HepG2 (cell line): ENCODE measurements around the gene TCP11L1. TPM values are rescaled to one million over a fixed set of nuclear protein-coding genes. Genes with fewer than 3 reads are reported as not detected.

ENCODE experiments used
- GTF2F1 ChIP-seq: fragments of 150-350 bp; IDR thresholded peaks from 2 replicates; pipeline ENCODE4 v1.6.1; 2014; ENCODE audit warnings: low read length
- HNRNPL ChIP-seq: fragments of 200-400 bp; formaldehyde crosslinking; IDR thresholded peaks from 2 replicates; pipeline ENCODE4 v1.6.1; 2017; ENCODE audit warnings: mild to moderate bottlenecking, low read depth, low read length
- PPARG ChIP-seq: conservative IDR thresholded peaks from 2 replicates; pipeline ENCODE4 v1.6.1; 2016; ENCODE audit warnings: missing biosample characterization, missing genetic modification reagents
- RCOR2 ChIP-seq: IDR thresholded peaks from 2 replicates; pipeline ENCODE4 v1.6.1; 2016; ENCODE audit warnings: missing biosample characterization, missing genetic modification reagents
- ZNF225 ChIP-seq: sonication (generic); formaldehyde crosslinking; IDR thresholded peaks from 2 replicates; pipeline ENCODE4 v1.4.0; 2020; ENCODE audit warnings: mild to moderate bottlenecking, missing genetic modification reagents
- polyA plus RNA-seq, 8 experiments: library from polyadenylated mRNA; depleted of rRNA in 3 of 8; stranded (reverse) in 7 of 8; unstranded in 1 of 8; fragments of >200 nt; fragmentation: Illumina TruSeq in 4 of 8; extraction: Trizol in 4 of 8; gene quantifications; 2 replicates each; pipeline versions ENCODE4 v1.2.1 to v1.2.3, GENCODE V29; 2011 to 2016; ENCODE audit warnings: low read depth in 4 of 8, missing spikeins in 1 of 8, mixed read lengths in 1 of 8; ENCODE audit not compliant: insufficient read depth in 1 of 8
- total RNA-seq, 5 experiments: library from RNA; depleted of rRNA; stranded (reverse); fragments of >200 nt; fragmentation: Illumina TruSeq; extraction: Trizol; gene quantifications; 2 replicates each; pipeline ENCODE4 v1.2.3, GENCODE V29; 2016; ENCODE audit warnings: low read depth in 1 of 5
- TF ChIP-seq, protein P1 (sequence below), 2 experiments: sonication (generic) in 1 of 2; formaldehyde crosslinking in 1 of 2; IDR thresholded peaks; 2 replicates each; pipeline versions ENCODE4 v1.6.1 to v1.9.0; 2014 to 2022; ENCODE audit warnings: antibody characterized with exemption in 1 of 2, borderline replicate concordance in 1 of 2, inconsistent platforms in 1 of 2, low read depth in 1 of 2, missing genetic modification reagents in 1 of 2
- TF ChIP-seq, protein P2 (sequence below): sonication (generic); formaldehyde crosslinking; IDR thresholded peaks from 2 replicates; pipeline ENCODE4 v1.4.0; 2020; ENCODE audit warnings: missing genetic modification reagents, borderline replicate concordance

The TCP11L1 gene
- total and polyA plus RNA-seq, 2 of the 13 experiments (the other 11 are each of a cell fraction or from before 2014, with no cell fraction given): 7.9 to 10.1 TPM

DNA sequence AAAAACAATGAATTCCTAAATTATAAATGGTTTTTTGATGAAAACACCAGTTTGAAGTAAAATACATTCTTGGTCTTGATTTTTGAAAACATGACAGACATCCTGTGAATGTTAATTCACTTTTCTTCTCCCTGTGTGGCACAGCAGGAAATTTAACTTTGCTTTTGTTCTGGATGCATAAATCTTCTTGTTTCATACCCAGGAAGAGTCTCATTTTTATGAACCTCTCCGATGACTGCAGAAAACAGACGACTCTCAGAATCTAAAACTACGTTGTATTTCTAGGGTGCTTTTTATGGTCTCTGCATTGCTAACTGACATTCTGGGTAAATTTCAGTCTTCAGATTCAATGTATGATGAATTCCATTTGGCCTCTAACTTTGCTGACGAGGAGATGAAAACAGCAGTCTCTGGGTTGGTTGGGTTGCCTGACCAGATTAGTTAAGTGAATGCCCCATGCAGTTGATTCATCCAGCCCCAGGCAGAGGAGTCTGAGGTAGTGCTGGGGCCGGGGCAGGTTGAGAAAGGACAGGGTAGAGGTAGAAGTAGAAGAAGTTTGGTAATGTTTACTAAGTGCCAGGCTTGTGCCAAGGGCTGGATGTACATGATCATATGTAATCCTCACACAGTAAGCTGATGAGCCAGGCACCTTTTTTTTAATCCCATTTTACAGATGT lies 20.1 kb downstream of the TCP11L1 start (continued):
- TF ChIP-seq, protein P1, sequence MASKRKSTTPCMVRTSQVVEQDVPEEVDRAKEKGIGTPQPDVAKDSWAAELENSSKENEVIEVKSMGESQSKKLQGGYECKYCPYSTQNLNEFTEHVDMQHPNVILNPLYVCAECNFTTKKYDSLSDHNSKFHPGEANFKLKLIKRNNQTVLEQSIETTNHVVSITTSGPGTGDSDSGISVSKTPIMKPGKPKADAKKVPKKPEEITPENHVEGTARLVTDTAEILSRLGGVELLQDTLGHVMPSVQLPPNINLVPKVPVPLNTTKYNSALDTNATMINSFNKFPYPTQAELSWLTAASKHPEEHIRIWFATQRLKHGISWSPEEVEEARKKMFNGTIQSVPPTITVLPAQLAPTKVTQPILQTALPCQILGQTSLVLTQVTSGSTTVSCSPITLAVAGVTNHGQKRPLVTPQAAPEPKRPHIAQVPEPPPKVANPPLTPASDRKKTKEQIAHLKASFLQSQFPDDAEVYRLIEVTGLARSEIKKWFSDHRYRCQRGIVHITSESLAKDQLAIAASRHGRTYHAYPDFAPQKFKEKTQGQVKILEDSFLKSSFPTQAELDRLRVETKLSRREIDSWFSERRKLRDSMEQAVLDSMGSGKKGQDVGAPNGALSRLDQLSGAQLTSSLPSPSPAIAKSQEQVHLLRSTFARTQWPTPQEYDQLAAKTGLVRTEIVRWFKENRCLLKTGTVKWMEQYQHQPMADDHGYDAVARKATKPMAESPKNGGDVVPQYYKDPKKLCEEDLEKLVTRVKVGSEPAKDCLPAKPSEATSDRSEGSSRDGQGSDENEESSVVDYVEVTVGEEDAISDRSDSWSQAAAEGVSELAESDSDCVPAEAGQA (IDR thresholded peaks at IDR 0.05; ENCODE audit: low read depth): no peak
- TF ChIP-seq, protein P1 (CRISPR knock-in tag; IDR thresholded peaks at IDR 0.05; ENCODE audit: borderline replicate concordance): no peak
- no peak for TF ChIP-seq HNRNPL
- TF ChIP-seq PPARG (CRISPR knock-in tag): no peak
- no peak for TF ChIP-seq RCOR2 (CRISPR knock-in tag)
- TF ChIP-seq, protein P2, sequence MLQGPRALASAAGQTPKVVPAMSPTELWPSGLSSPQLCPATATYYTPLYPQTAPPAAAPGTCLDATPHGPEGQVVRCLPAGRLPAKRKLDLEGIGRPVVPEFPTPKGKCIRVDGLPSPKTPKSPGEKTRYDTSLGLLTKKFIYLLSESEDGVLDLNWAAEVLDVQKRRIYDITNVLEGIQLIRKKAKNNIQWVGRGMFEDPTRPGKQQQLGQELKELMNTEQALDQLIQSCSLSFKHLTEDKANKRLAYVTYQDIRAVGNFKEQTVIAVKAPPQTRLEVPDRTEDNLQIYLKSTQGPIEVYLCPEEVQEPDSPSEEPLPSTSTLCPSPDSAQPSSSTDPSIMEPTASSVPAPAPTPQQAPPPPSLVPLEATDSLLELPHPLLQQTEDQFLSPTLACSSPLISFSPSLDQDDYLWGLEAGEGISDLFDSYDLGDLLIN (CRISPR knock-in tag): no peak
- no peak for TF ChIP-seq ZNF225
- no peak for TF ChIP-seq GTF2F1
